Astrocyte of the spinal cord (primary cell): ENCODE results near the gene PEMT.

Experiments
- DNase-seq: peaks from one replicate; pipeline ENCODE4 v3.0.0; 2011; ENCODE audit warnings: low read depth, low spot score
- H3K4me3 ChIP-seq: 2 replicates; pipeline ENCODE4 v1.5.1; 2011; ENCODE audit warnings: low read depth, mild to moderate bottlenecking, low read length, moderate library complexity
- CTCF ChIP-seq: IDR thresholded peaks from 2 replicates; pipeline ENCODE4 v1.5.1; 2012; ENCODE audit warnings: low read depth, mild to moderate bottlenecking, low read length, inconsistent platforms
- in situ Hi-C: cut with HindIII; loops from 2 replicates; pipeline ENCODE4 v1.10.0; 2017; ENCODE audit warnings: low sequenced_read_pairs

Gene PEMT

GRCh38 chr17:17538417-17539391 is 52.8 kb downstream of the PEMT start:
- in situ Hi-C loops, result no loop called here
- H3K4me3 ChIP-seq, result no peak overlapping the region
- DNase-seq, result peak; percentile 15
- no peak for TF ChIP-seq CTCF

- DNase-seq, result no peak
- no peak for TF ChIP-seq CTCF
- in situ Hi-C loops, result no loop called here
- no peak overlapping the region for H3K4me3 ChIP-seq
Observed at GRCh38 chr17:17537311-17538099, 54.0 kb downstream of the PEMT start.

- in situ Hi-C loops, result no loop called here
- H3K4me3 ChIP-seq, result no peak overlapping the region
- no peak for DNase-seq
- no peak for TF ChIP-seq CTCF
Observed at GRCh38 chr17:17536702-17537101, 54.8 kb downstream of the PEMT start.

GRCh38 chr17:17535957-17536356 is 55.6 kb downstream of the PEMT start:
- in situ Hi-C loops, result no loop called here
- no peak for TF ChIP-seq CTCF
- DNase-seq, result peak; percentile 64
- H3K4me3 ChIP-seq, result no peak overlapping the region

GRCh38 chr17:17533901-17534441 is 57.5 kb downstream of the PEMT start:
- TF ChIP-seq CTCF, result no peak
- no peak for DNase-seq

GRCh38 chr17:17532991-17533390 is 58.5 kb downstream of the PEMT start:
- no peak overlapping the region for H3K4me3 ChIP-seq
- in situ Hi-C loops, result no loop called here
- no peak for DNase-seq
- TF ChIP-seq CTCF, result no peak

More at GRCh38 chr17:17533901-17534441, 57.5 kb downstream of the PEMT start:
- in situ Hi-C loops, result no loop called here
- no peak overlapping the region for H3K4me3 ChIP-seq
